GM19395 (cell line): ENCODE data around the gene RAB5B.
"Not testable (repeated sequence)": the region's sequence is repeated elsewhere in the genome, so short reads cannot be mapped to it uniquely, and the experiment has no call there.

Experiments used
- ATAC-seq: cut with Tn5 transposase; IDR thresholded peaks from one replicate; pipeline ENCODE4 v1.9.1; 2021; ENCODE audit warnings: mild to moderate bottlenecking, moderate library complexity; ENCODE audit not compliant: unreplicated experiment

Gene RAB5B

GRCh38 chr12:56013482-56013881, 39.6 kb downstream of the RAB5B start:
- no peak for ATAC-seq

GRCh38 chr12:56014205-56014604, 40.3 kb downstream of the RAB5B start:
- ATAC-seq, result no peak

- no peak for ATAC-seq
These were observed 43.3 kb downstream of the RAB5B start for GRCh38 chr12:56017181-56017580.

GRCh38 chr12:56018356-56018755, 44.5 kb downstream of the RAB5B start:
- no peak for ATAC-seq

- ATAC-seq, result no peak
These were observed 46.7 kb downstream of the RAB5B start, which contains the start of gene IKZF4 for GRCh38 chr12:56020423-56021184. TSS of gene IKZF4 (plus strand) at chr12:56021043. CDS start at chr12:56021494, 451 bp downstream.

GRCh38 chr12:56021889-56022497, 48.1 kb downstream of the RAB5B start:
- ATAC-seq, result no peak

- no peak for ATAC-seq
These were observed 54.8 kb downstream of the RAB5B start for GRCh38 chr12:56028511-56029165.

GRCh38 chr12:56029166-56029519, 55.3 kb downstream of the RAB5B start:
- no peak for ATAC-seq

GRCh38 chr12:56029666-56030293, 55.9 kb downstream of the RAB5B start:
- no peak for ATAC-seq

- ATAC-seq, result no peak
These were observed 58.1 kb downstream of the RAB5B start for GRCh38 chr12:56031987-56032386.

- ATAC-seq, result no peak
These were observed 60.9 kb downstream of the RAB5B start for GRCh38 chr12:56034586-56035332.

GRCh38 chr12:56037161-56037560, 63.3 kb downstream of the RAB5B start:
- no peak for ATAC-seq

- ATAC-seq, result no peak
These were observed 64.3 kb downstream of the RAB5B start for GRCh38 chr12:56038022-56038655.

- ATAC-seq, result no peak
These were observed 66.3 kb downstream of the RAB5B start for GRCh38 chr12:56040151-56040550.

- ATAC-seq, result no peak
These were observed 67.2 kb downstream of the RAB5B start for GRCh38 chr12:56040963-56041551.

- peak; percentile 94 for ATAC-seq
These were observed 67.9 kb downstream of the RAB5B start, which contains the start of gene RPS26 for GRCh38 chr12:56041552-56042429. TSS of gene RPS26 (plus strand) at chr12:56041918. CDS start at chr12:56042167, 249 bp downstream.

- ATAC-seq, result not testable (repeated sequence)
These were observed 68.5 kb downstream of the RAB5B start for GRCh38 chr12:56042430-56042813.

- ATAC-seq, result no peak
These were observed 69.0 kb downstream of the RAB5B start for GRCh38 chr12:56042843-56043242.
